Stimulated activated CD8-positive, alpha-beta memory T cell treated with anti-CD3 and anti-CD28 coated beads, Interleukin-15, amount 100 ng/mL, for 1 hour (primary cell): ENCODE measurements around the gene NTN5.
"Not testable (repeated sequence)": the region's sequence is repeated elsewhere in the genome, so short reads cannot be mapped to it uniquely, and the experiment has no call there.

Source experiments
- DNase-seq: peaks from one replicate; pipeline ENCODE4 v3.0.0-alpha.2; 2020; ENCODE audit warnings: low read depth

Gene NTN5

DNA sequence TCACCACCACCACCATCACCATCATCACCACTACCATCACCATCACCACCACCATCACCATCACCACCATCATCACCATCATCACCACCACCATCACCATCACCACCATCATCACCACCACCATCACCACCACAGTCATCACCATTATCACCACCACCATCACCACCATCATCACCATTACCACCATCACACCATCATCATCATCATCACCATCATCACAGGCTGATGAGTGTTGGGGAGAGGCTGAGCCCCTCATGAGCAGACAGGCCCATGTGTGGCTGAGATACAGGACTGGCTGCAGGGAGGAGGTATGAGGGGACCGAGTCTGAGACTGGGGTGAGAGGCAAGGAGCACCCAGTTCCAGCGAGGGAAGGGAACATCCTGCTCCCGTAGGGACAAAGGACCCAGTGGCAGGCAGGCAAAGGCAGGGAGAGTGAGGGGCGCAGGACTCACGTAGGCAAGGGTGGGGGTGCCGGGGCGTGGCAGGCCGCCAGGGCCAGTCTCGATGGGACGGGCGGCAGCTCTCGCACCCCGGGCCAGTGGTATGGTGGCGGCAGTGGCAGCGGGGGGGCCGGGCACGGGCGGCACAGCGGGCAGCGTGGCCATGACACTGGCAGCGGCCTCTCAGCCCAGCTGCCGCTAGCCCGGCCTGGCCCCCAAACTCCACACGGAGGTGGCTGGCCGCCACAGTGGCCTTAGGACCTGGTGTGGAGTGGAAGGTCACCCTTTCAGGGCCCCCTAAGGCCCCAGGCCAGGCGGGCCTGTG, 2.7 kb downstream of the NTN5 start:
- DNase-seq: no peak

DNA sequence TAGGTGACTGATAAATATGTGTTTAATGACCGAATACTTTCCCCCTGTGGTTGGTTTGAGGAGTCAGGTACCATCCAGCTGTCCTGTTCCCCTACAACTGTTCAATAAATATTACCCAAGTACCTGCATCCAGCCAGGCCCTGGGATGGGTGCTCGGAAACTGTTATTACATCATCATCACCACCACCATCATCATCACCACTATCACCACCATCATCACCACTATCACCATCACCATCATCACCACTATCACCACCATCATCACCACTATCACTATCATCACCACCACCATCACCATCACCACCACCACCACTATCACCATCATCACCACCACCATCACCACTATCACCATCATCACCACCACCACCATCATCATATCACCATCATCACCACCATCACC, 4.1 kb downstream of the NTN5 start:
- DNase-seq: no peak

GRCh38 chr19:48668332-48668731, 4.5 kb downstream of the NTN5 start:
- DNase-seq: no peak

DNA sequence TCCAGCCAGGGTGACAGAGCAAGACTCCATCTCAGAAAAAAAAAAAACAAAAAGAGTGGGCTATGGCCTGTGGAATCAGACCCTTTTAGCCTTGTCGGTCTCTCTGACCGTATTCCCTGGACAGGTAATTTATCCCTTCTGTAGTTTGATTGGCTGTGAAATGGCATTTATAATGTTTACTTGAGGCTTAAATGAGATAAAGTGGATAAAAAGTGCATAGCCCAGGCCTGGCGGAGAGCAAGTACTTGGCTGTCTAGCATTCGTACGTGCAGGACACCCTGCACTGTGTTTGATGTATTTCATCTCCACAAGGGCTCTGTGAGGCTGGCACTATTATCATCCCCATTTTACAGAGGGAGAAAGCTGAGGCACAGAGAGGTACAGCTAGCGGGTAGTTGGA, 7.0 kb downstream of the NTN5 start:
- DNase-seq: no peak

- no peak for DNase-seq
These were observed 8.3 kb downstream of the NTN5 start for GRCh38 chr19:48664476-48664875.

DNA sequence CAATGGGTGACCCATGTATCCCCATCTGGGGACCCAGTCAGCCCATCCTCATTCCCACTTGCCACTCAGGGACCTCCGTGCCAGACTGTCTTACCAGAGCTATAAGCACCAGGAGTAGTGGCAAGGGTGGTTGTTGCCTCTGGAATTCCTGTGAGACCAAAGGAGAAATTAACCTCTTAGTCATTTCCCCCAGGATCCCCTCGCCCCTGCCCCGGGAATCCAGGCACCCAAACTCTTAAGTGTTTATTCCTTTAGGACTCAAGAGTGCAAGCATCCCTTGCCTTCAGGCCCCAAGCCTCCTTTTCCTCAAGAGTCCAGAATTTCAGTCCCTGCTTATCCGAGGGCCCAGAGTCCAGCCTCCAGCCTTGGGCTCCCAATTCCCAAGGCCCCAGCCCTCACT, 9.2 kb downstream of the NTN5 start:
- no peak for DNase-seq

DNA sequence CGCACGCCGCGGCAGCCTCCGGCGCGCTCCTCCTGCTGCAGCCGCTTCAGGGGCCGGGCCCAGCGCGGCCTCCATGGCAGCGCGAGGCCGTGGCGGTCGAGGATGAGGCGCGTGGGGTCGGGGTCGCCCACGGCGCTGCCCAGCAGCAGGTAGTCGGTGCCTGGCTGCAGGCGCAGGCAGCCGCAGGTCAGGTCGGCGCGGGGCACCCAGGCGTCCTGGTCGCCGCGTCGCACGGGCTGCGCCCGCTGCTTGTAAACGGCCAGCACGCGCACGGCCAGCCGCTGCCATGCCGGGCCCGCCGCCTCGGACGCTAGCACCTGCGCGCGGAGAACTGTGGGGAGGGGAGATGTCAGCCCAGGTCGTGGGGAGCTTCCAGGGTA, 11.1 kb downstream of the NTN5 start:
- DNase-seq: no peak

DNA sequence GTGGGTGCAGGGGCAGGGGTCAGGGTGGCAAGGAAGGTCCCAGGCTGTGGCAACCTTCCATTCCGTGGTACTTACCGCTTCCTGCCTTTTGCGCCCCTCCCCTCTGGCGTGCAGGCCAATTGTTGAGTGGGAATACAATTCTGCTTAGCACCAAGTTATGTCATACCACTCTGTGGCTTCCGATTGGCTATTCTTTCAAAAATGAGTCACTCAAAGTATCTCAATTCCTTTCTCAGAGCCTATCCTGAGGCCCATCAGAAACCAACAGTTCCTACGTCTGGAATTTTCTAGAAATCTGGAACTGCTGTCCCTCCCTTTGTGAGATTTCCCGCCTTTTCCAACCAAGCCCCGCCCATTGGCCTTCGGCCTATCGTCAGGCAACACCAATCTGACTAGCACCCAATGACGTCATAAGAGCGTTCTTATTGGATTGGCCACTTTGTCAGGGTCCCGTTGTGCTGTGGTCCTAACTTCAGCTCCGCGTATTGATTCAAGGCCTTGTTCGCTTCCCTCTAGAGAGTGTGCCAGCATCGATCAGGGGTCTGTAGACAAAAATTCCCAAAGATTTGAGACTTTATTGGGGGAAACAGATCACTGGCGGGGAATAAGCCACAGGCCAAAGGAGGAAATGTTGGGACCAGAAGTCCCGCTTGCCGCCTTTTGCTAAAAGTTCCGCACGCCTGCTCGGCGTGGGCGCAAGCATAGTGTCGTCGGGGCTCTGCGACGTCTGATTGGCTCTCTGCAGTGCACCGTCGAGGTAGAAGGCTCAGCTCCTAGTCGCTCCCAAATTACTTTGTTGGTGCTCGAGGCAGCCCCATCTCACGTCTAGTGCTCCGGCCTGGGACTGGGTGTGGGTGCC, 11.7 kb downstream of the NTN5 start:
- DNase-seq: peak; percentile 62

DNA sequence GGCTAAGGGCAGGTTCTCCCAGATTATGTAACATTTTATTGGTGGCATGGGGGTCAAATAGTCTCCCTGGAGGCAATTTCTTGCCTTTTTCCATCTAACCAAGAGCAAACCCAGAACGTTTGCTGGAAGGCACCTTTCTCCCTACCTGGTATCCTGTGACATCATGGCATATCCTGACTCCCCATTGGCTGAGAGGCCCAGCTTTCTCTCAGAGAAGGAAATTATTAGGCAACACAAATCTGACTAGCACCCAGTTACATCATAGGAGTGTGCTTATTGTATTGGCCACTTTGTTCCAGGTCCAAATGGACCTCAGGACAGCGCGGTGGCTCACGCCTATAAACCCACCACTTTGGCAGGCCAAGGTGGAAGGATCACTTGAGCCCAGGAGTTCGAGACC, 13.0 kb downstream of the NTN5 start:
- no peak for DNase-seq

DNA sequence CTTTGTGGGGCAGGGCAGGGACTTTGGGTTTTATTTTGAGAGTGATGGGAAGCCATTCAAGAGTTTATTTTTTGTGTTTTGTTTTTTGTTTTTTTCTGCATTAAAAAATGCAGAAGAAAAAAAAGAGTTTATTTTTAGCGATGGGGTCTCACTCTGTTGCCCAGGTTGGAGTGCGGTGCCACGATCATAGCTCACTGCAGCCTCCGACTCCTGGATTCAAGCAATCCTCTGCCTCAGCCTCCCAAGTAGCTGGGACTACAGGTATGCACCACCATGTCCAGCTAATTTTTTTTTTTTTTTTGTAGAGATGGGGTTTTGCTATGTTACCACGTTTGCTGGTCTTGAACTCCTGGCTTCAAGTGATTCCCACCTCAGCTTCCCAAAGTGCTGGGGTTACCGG, 14.3 kb downstream of the NTN5 start:
- no peak for DNase-seq

- DNase-seq: not testable (repeated sequence)
These were observed 15.0 kb downstream of the NTN5 start for GRCh38 chr19:48657828-48658227.

GRCh38 chr19:48656840-48657474, 15.9 kb downstream of the NTN5 start:
- no peak for DNase-seq

GRCh38 chr19:48654299-48655059, 18.3 kb downstream of the NTN5 start:
- no peak for DNase-seq

DNA sequence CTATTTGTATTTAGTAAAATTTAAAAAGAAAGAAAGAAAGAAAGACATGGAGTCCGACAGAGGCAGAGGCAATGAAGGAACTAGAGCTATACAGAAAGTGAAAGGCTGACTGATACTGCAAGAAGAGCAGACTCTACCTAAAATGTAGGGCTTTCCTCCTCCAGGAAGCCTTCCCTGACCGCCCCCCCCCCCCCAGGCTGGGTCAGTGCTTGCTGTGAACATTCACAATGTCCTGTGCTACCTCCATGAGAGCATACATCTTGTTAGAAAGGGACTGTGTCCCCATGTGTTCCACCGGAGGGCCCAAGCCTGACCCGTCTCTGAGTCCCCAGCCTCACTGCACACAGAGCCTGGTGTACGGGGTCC, 21.2 kb downstream of the NTN5 start:
- no peak for DNase-seq

DNA sequence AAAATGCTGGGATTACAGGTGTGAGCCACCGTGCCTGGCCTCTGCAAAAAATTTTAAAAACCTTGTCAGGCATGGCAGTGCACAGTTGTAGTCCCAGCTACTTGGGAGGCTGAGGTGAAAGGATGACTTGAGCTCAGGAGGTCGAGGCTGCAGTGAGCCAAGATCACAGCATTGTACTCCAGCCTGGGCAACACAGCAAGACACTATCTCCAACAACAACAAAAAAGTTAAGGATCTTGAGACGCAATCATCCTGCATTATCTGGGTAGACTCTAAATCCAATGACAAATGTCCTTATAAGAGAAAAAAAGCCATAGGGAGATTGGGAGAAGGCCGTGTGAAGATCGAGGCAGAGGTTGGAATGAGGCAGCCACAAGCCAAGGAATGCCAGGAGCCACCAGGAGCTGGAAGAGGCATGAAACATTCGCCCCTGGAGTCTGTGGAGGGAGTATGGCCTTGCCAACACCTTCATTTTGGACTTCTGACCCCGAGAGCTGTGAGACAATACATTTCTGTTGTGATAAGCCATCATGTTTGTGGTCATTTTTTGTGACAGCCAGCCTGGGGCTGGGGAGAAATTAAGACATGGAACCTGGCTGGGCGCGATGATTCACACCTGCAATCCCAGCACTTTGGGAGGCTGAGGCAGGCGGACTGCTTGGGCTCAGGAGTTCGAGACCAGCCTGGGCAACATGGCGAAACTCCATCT, 21.7 kb downstream of the NTN5 start:
- DNase-seq: no peak

DNA sequence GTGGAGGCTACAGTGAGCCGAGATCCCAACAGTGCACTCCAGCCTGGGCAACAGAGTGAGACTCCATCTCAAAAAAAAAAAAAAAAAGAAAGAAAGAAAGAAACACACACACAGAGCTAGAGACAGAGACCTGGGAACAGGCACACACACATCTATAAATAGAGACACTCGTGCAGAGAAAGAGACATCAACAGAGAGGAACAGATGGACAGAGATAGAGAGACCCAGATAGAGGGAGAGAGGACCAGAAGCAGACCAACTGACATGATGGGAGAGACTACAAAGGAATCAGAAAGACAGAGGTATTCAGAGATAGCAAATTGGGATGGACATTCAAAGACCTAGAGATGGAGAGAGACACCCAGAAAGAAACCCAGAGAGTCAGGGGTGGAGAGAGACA, 24.7 kb downstream of the NTN5 start:
- DNase-seq: no peak

- no peak for DNase-seq
These were observed 26.0 kb downstream of the NTN5 start for GRCh38 chr19:48646722-48647216.

GRCh38 chr19:48646001-48646721, 26.7 kb downstream of the NTN5 start, which contains the start of gene CA11:
Gene CA11 (minus strand): TSS chr19:48646187. CDS start chr19:48645632, 555 bp downstream.
- peak; percentile 88 for DNase-seq

DNA sequence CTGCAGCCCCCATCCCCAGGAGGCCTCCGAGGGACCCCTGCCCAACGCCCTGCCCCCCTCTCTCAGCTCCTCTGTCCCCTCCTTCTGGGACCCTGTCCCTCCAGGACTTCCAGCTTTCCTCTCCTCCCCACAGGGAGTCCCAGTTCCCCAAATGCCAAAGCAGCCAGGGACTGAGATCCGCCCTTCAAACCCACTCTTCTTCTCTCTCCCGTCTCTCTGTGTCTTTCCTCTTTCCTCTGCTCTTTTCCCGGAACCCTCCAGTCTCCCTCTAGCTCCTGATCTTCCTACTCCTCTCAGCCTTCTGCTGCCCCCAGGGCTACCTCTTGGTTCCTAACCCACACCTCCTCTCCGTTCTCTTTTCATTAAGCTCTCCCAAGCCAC, 27.2 kb downstream of the NTN5 start:
- DNase-seq: no peak

DNA sequence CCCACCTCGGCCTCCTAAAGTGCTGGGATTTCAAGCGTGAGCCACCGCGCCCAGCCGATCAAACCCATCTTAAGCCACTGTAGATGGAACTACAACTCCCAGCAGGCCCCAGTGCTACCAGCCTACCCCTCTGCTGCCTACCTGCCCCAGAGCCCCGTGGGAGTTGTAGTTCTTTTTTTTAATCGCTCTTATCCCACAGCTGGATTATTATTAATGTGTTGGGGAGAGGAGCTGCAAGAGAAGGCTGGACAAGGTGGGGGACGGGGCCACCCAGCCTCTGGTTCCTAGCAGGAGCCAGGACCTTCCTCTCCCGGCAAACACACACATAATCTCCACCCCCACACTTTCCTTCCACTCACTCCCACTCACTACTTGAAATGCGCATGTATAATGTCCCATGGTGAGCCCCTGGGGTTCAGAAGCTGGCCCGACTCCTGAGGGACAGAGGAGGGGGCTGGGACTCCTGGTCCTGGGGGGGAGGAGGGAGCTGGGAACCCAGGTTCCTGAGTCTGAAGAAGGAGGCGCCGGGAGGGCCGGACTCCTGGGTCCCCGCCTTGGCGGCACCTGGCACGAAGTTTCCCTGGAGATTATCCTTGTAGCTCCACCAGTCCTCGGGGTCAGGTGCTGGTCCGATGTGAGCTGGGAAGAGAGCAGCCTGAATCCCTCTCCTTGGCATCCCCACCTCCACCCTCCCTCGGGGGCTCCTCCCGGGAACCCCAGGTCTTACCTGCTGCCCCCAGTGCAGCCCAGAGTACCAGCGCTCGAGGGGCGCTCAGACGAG, 27.8 kb downstream of the NTN5 start:
- peak; percentile 49 for DNase-seq
